Right renal cortex interstitium (tissue), 3 donors: ENCODE measurements around the gene SWT1. TPM values are rescaled to one million over a fixed set of nuclear protein-coding genes. Genes with fewer than 3 reads are reported as not detected.
"Not testable (repeated sequence)": the region's sequence is repeated elsewhere in the genome, so short reads cannot be mapped to it uniquely, and the experiment has no call there.

ENCODE experiments used
- DNase-seq, 3 donors: peaks; one replicate each; pipeline ENCODE4 v3.0.0-alpha.2; 2013; ENCODE audit warnings: low read depth in 3 of 3, low spot score in 2 of 3
- polyA plus RNA-seq, 3 donors: library from polyadenylated mRNA; unstranded; fragments of 120-200 nt; gene quantifications; one replicate each; pipeline ENCODE4 v1.2.1, GENCODE V29; 2013; ENCODE audit not compliant: insufficient read length in 3 of 3

Gene SWT1
- polyA plus RNA-seq, 3 donors, result 8.8 to 10.1 (median 9.9) TPM

DNA sequence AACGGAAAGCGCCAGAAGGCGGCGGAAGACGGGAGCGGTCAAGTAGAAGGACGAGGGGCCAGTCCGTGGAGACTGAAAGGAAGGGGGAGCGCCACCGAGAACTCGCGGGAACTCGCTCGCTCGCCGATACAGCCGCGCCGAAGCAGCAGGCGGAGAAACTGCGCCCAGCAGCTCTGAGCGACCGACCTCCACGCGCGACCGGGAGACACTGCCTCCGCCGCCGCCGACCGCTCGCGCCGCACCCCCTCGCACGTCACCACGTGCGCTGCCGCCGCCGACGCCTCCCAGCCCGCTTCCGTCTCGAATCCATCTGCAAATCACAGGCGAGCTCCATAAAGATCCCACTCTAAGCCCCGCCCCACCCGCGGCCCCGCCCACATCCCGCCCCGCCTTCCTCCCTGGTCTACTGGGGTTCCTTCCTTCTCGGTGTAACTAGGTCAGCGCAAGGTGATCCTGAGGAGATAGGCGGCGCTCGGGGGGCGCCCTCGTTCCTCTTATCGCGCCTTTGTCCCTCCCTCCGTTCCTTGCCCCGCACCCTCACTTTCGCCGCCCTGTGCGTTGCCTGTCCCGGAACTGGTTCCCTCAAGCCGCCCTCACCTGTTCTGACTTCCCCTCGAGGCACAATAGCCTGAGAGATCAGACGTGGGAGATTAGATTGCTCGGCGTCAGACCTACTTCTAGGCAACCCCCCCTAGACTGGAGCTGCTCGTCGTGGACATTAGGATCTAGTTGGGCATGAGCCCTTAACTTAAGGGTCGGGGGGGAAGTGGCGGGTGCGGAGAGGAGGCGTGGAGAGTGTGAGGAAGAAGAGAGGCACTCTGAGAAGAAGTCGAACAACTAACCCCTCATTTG, 160.3 kb downstream of the SWT1 start, which contains the start of gene IVNS1ABP:
IVNS1ABP (minus strand) TSS at position 210 of the 852 bp plus-strand sequence. CDS start 7,750 bp downstream, outside the sequence.
- DNase-seq, result peak; percentile 75 to 88 (median 87)

DNA sequence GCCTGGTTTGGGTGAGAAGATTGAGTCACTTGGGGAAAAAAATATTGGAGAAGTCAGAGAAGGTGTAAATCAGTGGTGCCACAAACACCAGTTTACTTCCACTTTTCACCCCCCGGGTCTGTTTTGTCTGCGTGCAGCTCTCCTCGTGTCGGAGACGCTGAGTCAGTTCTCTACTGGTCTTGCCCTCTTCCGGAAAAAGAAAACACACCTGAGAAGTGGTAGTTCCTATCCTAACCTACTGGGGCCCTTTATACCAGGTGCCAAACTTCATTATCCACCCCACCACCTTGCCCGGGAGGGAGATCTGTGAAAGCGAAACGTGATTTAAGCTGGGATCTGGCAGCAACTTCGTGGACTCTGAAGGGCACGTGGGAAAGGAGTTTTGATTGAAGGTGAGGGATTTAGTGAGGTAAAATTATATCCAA, 160.9 kb downstream of the SWT1 start:
- peak; percentile 27 to 48 (median 36) for DNase-seq

GRCh38 chr1:185318431-185319138, 161.6 kb downstream of the SWT1 start:
- DNase-seq, result no peak

DNA sequence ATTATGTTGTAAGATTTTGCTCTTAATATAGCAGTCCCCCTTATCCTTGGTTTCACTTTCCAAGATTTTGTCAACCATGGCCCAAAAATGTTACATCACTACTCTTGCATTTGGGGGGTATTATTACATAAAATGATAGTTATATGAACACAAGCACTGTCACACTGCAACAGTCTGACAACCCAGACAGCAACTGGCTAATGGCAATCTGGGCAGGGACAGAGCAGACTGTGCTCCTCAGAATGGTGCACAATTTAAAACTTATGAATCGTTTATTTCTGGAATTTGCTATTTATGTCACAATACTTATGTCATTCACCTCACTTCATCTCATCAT, 162.1 kb downstream of the SWT1 start:
- no peak for DNase-seq

DNA sequence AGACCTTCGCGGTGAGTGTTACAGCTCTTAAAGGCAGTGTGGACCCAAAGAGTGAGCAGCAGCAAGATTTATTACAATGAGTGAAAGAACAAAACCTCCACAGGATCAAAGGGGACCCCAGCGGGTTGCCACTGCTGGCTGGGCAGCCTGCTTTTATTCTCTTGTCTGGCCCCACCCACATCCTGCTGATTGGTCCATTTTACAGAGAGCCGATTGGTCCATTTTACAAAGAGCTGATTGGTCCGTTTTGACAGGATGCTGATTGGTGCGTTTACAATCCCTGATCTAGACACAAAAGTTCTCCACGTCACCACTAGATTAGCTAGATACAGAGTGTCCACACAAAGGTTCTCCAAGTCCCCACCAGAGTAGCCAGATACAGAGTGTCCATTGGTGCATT, 164.1 kb downstream of the SWT1 start:
- not testable (repeated sequence) for DNase-seq

- DNase-seq, result not testable (repeated sequence)
Observed at GRCh38 chr1:185321653-185322221, 164.8 kb downstream of the SWT1 start.

GRCh38 chr1:185322636-185323035, 165.7 kb downstream of the SWT1 start:
- no peak for DNase-seq

DNA sequence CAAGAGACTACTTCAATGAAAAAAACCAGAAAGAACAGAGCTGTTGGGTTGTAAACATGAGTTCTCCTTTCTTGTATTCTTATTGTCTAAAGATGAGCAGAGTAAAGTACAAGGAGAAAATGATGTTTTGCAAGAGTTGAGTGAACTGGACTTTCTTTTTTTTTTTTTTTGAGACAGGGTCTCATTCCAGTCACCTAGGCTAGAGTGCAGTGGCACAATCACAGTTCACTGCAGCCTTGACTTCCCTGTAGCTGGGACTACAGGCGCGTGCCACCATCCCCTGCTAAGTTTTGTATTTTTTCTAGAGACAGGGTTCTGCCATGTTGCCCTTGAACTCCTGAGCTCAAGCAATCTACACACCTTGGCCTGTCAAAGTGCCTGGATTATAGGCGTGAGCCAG, 167.2 kb downstream of the SWT1 start:
- no peak for DNase-seq

DNA sequence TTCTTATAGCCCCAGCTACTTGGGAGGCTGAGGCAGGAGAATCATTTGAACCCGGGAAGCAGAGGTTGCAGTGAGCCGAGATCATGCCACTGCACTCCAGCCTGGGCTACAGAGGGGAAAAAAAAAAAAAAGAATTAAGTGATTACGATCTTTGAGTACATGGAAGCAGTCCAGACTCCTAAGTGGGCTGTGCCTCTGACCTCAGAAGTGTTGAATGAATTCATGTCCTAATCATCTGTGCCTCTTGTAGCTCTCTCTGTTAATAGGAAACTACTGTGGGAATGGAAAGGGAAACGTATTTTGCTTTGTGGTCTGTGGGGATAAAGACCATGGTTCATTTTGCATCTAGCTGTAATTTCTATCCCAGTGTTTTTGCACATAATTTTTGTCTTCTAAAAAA, 168.4 kb downstream of the SWT1 start:
- DNase-seq, result no peak

GRCh38 chr1:185328255-185328654, 171.3 kb downstream of the SWT1 start:
- no peak for DNase-seq

DNA sequence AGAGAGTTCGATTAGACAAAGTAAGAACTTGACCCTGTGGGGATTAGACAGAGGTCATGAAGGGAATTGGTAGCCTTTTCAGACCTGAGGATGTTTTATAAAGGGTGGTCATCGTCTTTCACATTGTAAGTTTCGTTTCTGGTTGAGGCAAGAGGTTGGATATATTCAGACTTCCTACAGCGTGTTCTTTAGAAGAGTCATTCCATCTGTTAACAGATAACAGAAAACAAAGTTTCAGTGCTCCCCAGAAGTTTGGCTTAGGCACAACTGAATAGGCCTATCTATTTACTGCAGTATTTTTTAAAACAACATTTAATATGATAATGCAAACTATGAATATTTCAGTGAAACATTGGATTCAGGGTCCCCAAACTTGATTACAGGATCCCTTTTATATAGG, 177.2 kb downstream of the SWT1 start:
- no peak for DNase-seq

DNA sequence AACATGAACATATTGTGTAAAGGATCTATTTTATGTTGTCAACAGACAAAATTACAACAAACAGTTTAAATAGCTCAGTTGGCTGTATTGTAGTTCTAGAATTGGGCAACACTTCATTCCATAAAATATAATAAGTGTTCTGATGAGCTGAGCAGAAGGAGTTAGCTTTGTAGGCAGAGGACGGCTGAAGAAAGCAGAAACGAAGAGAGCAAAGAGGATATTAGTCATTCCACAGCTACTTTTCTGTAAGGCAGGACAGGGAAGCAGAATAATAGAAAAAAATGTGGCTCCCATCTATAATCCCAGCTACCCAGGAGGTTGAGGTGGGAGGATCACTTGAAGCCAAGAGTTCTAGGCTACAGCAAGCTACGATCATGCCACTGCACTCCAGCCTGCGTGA, 180.3 kb downstream of the SWT1 start:
- no peak for DNase-seq

- DNase-seq, result no peak
Observed at GRCh38 chr1:185338719-185339622, 182.0 kb downstream of the SWT1 start.

- no peak for DNase-seq
Observed at GRCh38 chr1:185341196-185341781, 184.3 kb downstream of the SWT1 start.

Other genes with a start within 250 kb of the SWT1 start
- gene NIBAN1, start 182.7 kb upstream of the SWT1 start, polyA plus RNA-seq, result 1 to 10 TPM; 3.1 to 3.7 (median 3.3) TPM
- gene RNF2, start 111.6 kb upstream of the SWT1 start, polyA plus RNA-seq, result 10 to 100 TPM; 62.2 to 67.8 (median 64.6) TPM
- 10 to 100 TPM; 24.9 to 31.1 (median 27.4) TPM for gene TRMT1L, start 214 bp upstream of the SWT1 start, polyA plus RNA-seq
- gene IVNS1ABP, start 160.1 kb downstream of the SWT1 start, polyA plus RNA-seq, result 100 to 1,000 TPM; 305 to 366 (median 313) TPM